ENCODE results near the gene LTBP1. TPM values are rescaled to one million over a fixed set of nuclear protein-coding genes. Genes with fewer than 3 reads are reported as not detected.

Gene LTBP1
- total RNA-seq, 1 experiment from 2014 or later: 28.5 TPM

GRCh38 chr2:33289961-33290360 is 343.2 kb downstream of the LTBP1 start:
- Histone ChIP-seq H3K14ac (ENCODE audit: insufficient read depth, low read length) (no peak overlapping the region), H3K18ac (ENCODE audit: insufficient read length, low read depth, low read length) (no peak overlapping the region), H4K91ac (ENCODE audit: insufficient read length, low read depth, low read length) (no peak overlapping the region), H2BK12ac (ENCODE audit: insufficient read length, low read depth, low read length) (no peak overlapping the region), H3K4me2 (ENCODE audit: insufficient read depth, insufficient read length, low read length) (no peak overlapping the region), H3K27me3 (ENCODE audit: insufficient read depth, low read length) (no peaks in the 10 kb centered on the region), H3K79me2 (ENCODE audit: insufficient read depth, low read length) (no peaks in the 10 kb centered on the region), H3K4ac (ENCODE audit: low read depth, low read length) (no peak overlapping the region), H3K4me1 (ENCODE audit: insufficient read depth, low read length) (no peaks in the 10 kb centered on the region), H4K20me1 (ENCODE audit: control insufficient read depth, insufficient read depth, insufficient read length) (no peaks in the 10 kb centered on the region), H4K8ac (replicated peaks; ENCODE audit: insufficient read length, low read depth, low read length) (no peak overlapping the region), H3K27ac (ENCODE audit: insufficient read length, low read depth, low read length) (no peak overlapping the region), H2BK120ac (ENCODE audit: low read depth, low read length, poor library complexity, severe bottlenecking) (no peak overlapping the region), H3K23me2 (ENCODE audit: insufficient read length, low read depth, low read length, poor library complexity, severe bottlenecking) (no peaks in the 10 kb centered on the region), H2AFZ (ENCODE audit: low read length) (no peak overlapping the region), H2AK5ac (ENCODE audit: insufficient read length, low read length) (no peak overlapping the region), H4K5ac (ENCODE audit: insufficient read length, low read depth, low read length) (no peak overlapping the region), H2BK5ac (ENCODE audit: insufficient read length, low read length) (no peak overlapping the region), H3K56ac (ENCODE audit: insufficient read length, low read depth, low read length) (no peak overlapping the region), H3K9ac (ENCODE audit: extremely low read depth, insufficient read length, low read length) (no peak overlapping the region), H3K79me1 (ENCODE audit: insufficient read depth, low read depth, low read length, poor library complexity, severe bottlenecking) (no peaks in the 10 kb centered on the region), H3K9me3 (ENCODE audit: control insufficient read depth, low read depth, low read length) (no peaks in the 10 kb centered on the region), H3K23ac (ENCODE audit: insufficient read length, low read depth, low read length) (peak overlapping the region; percentile 49), H2BK15ac (ENCODE audit: low read depth, low read length) (no peak overlapping the region), H3T11ph (ENCODE audit: low read length) (no peak overlapping the region), H2BK20ac (ENCODE audit: low read depth, low read length, poor library complexity, severe bottlenecking) (no peak overlapping the region)
- Mint-ChIP-seq H3K4me1 (peaks cover 7 to 16% of the 10 kb centered on the region in 2 experiments), H3K36me3 (ENCODE audit: insufficient read depth in 1 of 3, low read depth in 3 of 3) (0 out of 7 replicates have a peak, but pooled peaks cover 0 to 2% (median 0%) of the 10 kb centered on the region in 3 experiments), H3K9me3 (no peaks in the 10 kb centered on the region), H3K4me3 (no peak overlapping the region), H3K27me3 (ENCODE audit: low read depth) (no peaks in the 10 kb centered on the region; the same call in 1 of the 2 replicates), H3K27ac (no peak overlapping the region)
- no CpG with 5 or more reads among the region's 4 CpGs for WGBS (ENCODE audit: extremely low coverage, insufficient read length, low lambda C conversion rate)
- no peak for TF ChIP-seq CTCF (conservative IDR thresholded peaks at IDR 0.05)
- no peak for DNase-seq
